KMS-11 (cell line): ENCODE results near the gene ZNF616.
"Not testable (repeated sequence)": the region's sequence is repeated elsewhere in the genome, so short reads cannot be mapped to it uniquely, and the experiment has no call there.

Source experiments
- H2AFZ ChIP-seq: fragments of 200-600 bp; sonication (generic); 2 replicates; pipeline ENCODE4 v1.6.1; 2016; ENCODE audit warnings: antibody characterized with exemption, mixed run types, low read depth
- H3K27ac ChIP-seq: fragments of 200-600 bp; sonication (generic); 2 replicates; pipeline ENCODE4 v1.6.1; 2016; ENCODE audit warnings: mild to moderate bottlenecking, mixed run types
- H3K27me3 ChIP-seq: fragments of 200-600 bp; sonication (generic); 2 replicates; pipeline ENCODE4 v1.6.1; 2017; ENCODE audit warnings: mild to moderate bottlenecking, low read depth, mixed run types, moderate library complexity; ENCODE audit not compliant: insufficient read depth
- H3K36me3 ChIP-seq: fragments of 200-600 bp; sonication (generic); 2 replicates; pipeline ENCODE4 v1.6.1; 2017; ENCODE audit warnings: mild to moderate bottlenecking, mixed run types; ENCODE audit not compliant: insufficient read depth
- H3K4me1 ChIP-seq: fragments of 200-600 bp; sonication (generic); 2 replicates; pipeline ENCODE4 v1.6.1; 2016; ENCODE audit warnings: mild to moderate bottlenecking, low read depth, mixed run types; ENCODE audit not compliant: poor library complexity, severe bottlenecking
- H3K4me2 ChIP-seq: fragments of 200-600 bp; sonication (generic); 2 replicates; pipeline ENCODE4 v1.7.0; 2016; ENCODE audit warnings: mild to moderate bottlenecking, mixed run types
- H3K4me3 ChIP-seq: fragments of 200-600 bp; sonication (generic); IDR thresholded peaks from 2 replicates; pipeline ENCODE4 v1.6.1; 2017; ENCODE audit warnings: low read depth, low read length, mixed read lengths; ENCODE audit not compliant: insufficient read depth
- H3K79me2 ChIP-seq: fragments of 200-600 bp; sonication (generic); 2 replicates; pipeline ENCODE4 v1.6.1; 2016; ENCODE audit warnings: low read depth, mixed run types; ENCODE audit not compliant: insufficient read depth
- H3K9ac ChIP-seq: fragments of 200-600 bp; sonication (generic); 2 replicates; pipeline ENCODE4 v1.6.1; 2016; ENCODE audit warnings: mild to moderate bottlenecking, mixed run types
- H4K20me1 ChIP-seq: fragments of 200-600 bp; sonication (generic); 2 replicates; pipeline ENCODE4 v1.6.1; 2016; ENCODE audit warnings: mild to moderate bottlenecking, mixed run types; ENCODE audit not compliant: insufficient read depth
- CTCF ChIP-seq: fragments of 200-600 bp; sonication (generic); conservative IDR thresholded peaks from 2 replicates; pipeline ENCODE4 v1.6.1; 2017; ENCODE audit warnings: low read depth, mild to moderate bottlenecking, antibody characterized with exemption, low read length, moderate library complexity, mixed read lengths

ZNF616 gene

GRCh38 chr19:52102782-52103181 is 37.0 kb downstream of the ZNF616 start:
- Histone ChIP-seq H3K36me3 (no peaks in the 10 kb centered on the region), H3K79me2 (no peaks in the 10 kb centered on the region), H3K4me3 (no peak overlapping the region), H3K27ac (no peak overlapping the region), H3K4me2 (no peak overlapping the region), H3K9ac (no peak overlapping the region), H3K27me3 (no peaks in the 10 kb centered on the region), H2AFZ (no peak overlapping the region), H4K20me1 (no peaks in the 10 kb centered on the region), H3K4me1 (no peaks in the 10 kb centered on the region)
- no peak for TF ChIP-seq CTCF

- no peaks in the 10 kb centered on the region for H3K36me3 ChIP-seq
- H3K9ac ChIP-seq: no peak overlapping the region
- no peaks in the 10 kb centered on the region for H3K27me3 ChIP-seq
- no peaks in the 10 kb centered on the region for H4K20me1 ChIP-seq
- TF ChIP-seq CTCF: no peak
- no peak overlapping the region for H3K27ac ChIP-seq
- no peaks in the 10 kb centered on the region for H3K4me1 ChIP-seq
- no peak overlapping the region for H3K4me3 ChIP-seq
- H3K4me2 ChIP-seq: no peak overlapping the region
- no peak overlapping the region for H2AFZ ChIP-seq
- no peaks in the 10 kb centered on the region for H3K79me2 ChIP-seq
Observed at GRCh38 chr19:52101866-52102562, 37.7 kb downstream of the ZNF616 start.

- Histone ChIP-seq H3K4me1 (no peaks in the 10 kb centered on the region), H3K9ac (no peak overlapping the region), H3K36me3 (no peaks in the 10 kb centered on the region), H4K20me1 (no peaks in the 10 kb centered on the region), H3K4me2 (no peak overlapping the region), H3K27me3 (no peaks in the 10 kb centered on the region), H2AFZ (no peak overlapping the region), H3K4me3 (no peak overlapping the region), H3K27ac (no peak overlapping the region), H3K79me2 (peaks cover 8% of the 10 kb centered on the region)
- TF ChIP-seq CTCF: no peak
Observed at GRCh38 chr19:52099497-52100138, 40.1 kb downstream of the ZNF616 start.

- not testable (repeated sequence) for H3K27ac ChIP-seq, H3K27me3 ChIP-seq
Observed at GRCh38 chr19:52096416-52096815, 43.3 kb downstream of the ZNF616 start.

More at GRCh38 chr19:52096416-52096815, 43.3 kb downstream of the ZNF616 start:
- H3K79me2 ChIP-seq: peaks cover 16% of the 10 kb centered on the region
- H3K4me1 ChIP-seq, H3K9ac ChIP-seq, H3K4me2 ChIP-seq, H3K4me3 ChIP-seq, H4K20me1 ChIP-seq, H2AFZ ChIP-seq: not testable (repeated sequence)
- peaks cover 10% of the 10 kb centered on the region; the same call in 1 of the 2 replicates for H3K36me3 ChIP-seq
